ENCODE measurements around the gene SKIC3. TPM values are rescaled to one million over a fixed set of nuclear protein-coding genes. Genes with fewer than 3 reads are reported as not detected.

SKIC3 gene
- total RNA-seq, 1 experiment from 2014 or later: 69.0 TPM

DNA sequence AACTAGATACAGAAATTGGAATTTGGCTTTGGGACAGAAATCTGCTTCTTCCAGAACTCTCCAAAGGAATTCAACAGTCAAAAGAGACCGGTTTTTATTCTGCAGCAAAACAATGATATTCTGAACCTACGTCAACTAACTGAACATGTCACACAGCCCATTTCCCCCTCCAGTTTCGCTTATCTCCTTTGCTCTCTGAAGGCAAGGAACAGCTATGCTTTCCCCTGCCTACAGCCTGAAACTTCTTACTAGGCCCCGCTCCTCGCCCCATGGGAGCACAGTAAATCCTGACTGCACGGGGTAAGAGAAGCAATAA, 488 bp downstream of the SKIC3 start:
- POLR2A ChIA-PET: no interaction called here
- TF ChIP-seq, protein P1, sequence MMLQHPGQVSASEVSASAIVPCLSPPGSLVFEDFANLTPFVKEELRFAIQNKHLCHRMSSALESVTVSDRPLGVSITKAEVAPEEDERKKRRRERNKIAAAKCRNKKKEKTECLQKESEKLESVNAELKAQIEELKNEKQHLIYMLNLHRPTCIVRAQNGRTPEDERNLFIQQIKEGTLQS (CRISPR knock-in tag; conservative IDR thresholded peaks at IDR 0.05): no peak
- TF ChIP-seq FOXP1 (CRISPR knock-in tag; IDR thresholded peaks at IDR 0.05; ENCODE audit: borderline replicate concordance) (no peak), SMAD3 (CRISPR knock-in tag; IDR thresholded peaks at IDR 0.05; ENCODE audit: borderline replicate concordance) (no peak), NR1H2 (CRISPR knock-in tag; IDR thresholded peaks at IDR 0.05) (no peak), RELA (CRISPR knock-in tag; IDR thresholded peaks at IDR 0.05; ENCODE audit: borderline replicate concordance) (no peak)
- TF ChIP-seq, protein P2, sequence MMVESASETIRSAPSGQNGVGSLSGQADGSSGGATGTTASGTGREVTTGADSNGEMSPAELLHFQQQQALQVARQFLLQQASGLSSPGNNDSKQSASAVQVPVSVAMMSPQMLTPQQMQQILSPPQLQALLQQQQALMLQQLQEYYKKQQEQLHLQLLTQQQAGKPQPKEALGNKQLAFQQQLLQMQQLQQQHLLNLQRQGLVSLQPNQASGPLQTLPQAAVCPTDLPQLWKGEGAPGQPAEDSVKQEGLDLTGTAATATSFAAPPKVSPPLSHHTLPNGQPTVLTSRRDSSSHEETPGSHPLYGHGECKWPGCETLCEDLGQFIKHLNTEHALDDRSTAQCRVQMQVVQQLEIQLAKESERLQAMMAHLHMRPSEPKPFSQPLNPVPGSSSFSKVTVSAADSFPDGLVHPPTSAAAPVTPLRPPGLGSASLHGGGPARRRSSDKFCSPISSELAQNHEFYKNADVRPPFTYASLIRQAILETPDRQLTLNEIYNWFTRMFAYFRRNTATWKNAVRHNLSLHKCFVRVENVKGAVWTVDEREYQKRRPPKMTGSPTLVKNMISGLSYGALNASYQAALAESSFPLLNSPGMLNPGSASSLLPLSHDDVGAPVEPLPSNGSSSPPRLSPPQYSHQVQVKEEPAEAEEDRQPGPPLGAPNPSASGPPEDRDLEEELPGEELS (CRISPR knock-in tag; IDR thresholded peaks at IDR 0.05): no peak
- TF ChIP-seq, protein P3, sequence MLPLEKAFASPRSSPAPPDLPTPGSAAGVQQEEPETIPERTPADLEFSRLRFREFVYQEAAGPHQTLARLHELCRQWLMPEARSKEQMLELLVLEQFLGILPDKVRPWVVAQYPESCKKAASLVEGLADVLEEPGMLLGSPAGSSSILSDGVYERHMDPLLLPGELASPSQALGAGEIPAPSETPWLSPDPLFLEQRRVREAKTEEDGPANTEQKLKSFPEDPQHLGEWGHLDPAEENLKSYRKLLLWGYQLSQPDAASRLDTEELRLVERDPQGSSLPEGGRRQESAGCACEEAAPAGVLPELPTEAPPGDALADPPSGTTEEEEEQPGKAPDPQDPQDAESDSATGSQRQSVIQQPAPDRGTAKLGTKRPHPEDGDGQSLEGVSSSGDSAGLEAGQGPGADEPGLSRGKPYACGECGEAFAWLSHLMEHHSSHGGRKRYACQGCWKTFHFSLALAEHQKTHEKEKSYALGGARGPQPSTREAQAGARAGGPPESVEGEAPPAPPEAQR (CRISPR knock-in tag; IDR thresholded peaks at IDR 0.05): no peak
- Mint-ChIP-seq H3K27me3 (ENCODE audit: low read depth) (no peaks in the 10 kb centered on the region; the same call in 1 of the 2 replicates), H3K4me3 (peak overlapping the region; percentile 93), H3K27ac (peak overlapping the region; percentile 98), H3K36me3 (peaks cover 8% of the 10 kb centered on the region), H3K4me1 (peaks cover 20% of the 10 kb centered on the region), H3K9me3 (no peaks in the 10 kb centered on the region)
- DNase-seq (ENCODE audit: low spot score): no peak
- CTCF ChIA-PET: interaction anchor here (1.0 kb wide), 1 partner anchor 45 kb away, joined by 3 read pairs; no protein-coding TSS in a partner anchor
- ATAC-seq: no peak

DNA sequence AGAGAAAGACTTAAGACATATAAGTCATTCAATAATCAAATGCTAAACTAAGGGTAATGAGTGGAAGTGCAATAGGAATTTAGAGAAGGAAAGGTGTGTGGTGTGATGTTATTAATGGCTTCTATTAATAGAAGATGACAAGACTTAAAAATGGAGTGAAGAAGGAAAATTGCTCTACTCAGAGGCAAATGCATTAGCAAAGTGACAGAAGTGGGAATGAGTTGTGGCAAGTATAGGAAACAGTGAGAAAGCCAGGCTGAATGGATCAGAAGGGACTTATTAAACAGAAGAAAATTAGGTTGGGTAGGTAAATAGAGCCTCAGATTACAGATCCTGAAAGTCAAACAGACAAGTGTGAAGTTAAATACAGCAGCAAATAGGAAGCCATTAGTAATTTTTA, 5.7 kb downstream of the SKIC3 start:
- H3K4me1 Mint-ChIP-seq: peaks cover 8% of the 10 kb centered on the region; the same call in 1 of the 2 replicates
- ATAC-seq (no peak), DNase-seq (ENCODE audit: low spot score) (no peak)
- H3K9me3 Mint-ChIP-seq: no peaks in the 10 kb centered on the region
- no peak overlapping the region for H3K27ac Mint-ChIP-seq
- CTCF ChIA-PET: no interaction called here
- POLR2A ChIA-PET: no interaction called here
- no peak overlapping the region for H3K4me3 Mint-ChIP-seq
- no peaks in the 10 kb centered on the region; the same call in 1 of the 2 replicates for H3K27me3 Mint-ChIP-seq (ENCODE audit: low read depth)
- peaks cover 17% of the 10 kb centered on the region for H3K36me3 Mint-ChIP-seq
- TF ChIP-seq, protein P4, sequence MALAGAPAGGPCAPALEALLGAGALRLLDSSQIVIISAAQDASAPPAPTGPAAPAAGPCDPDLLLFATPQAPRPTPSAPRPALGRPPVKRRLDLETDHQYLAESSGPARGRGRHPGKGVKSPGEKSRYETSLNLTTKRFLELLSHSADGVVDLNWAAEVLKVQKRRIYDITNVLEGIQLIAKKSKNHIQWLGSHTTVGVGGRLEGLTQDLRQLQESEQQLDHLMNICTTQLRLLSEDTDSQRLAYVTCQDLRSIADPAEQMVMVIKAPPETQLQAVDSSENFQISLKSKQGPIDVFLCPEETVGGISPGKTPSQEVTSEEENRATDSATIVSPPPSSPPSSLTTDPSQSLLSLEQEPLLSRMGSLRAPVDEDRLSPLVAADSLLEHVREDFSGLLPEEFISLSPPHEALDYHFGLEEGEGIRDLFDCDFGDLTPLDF (CRISPR knock-in tag; IDR thresholded peaks at IDR 0.05): no peak
- TF ChIP-seq NR1H2 (CRISPR knock-in tag; IDR thresholded peaks at IDR 0.05) (no peak), ZBTB21 (CRISPR knock-in tag; IDR thresholded peaks at IDR 0.05; ENCODE audit: borderline replicate concordance) (no peak), ZNF232 (CRISPR knock-in tag; IDR thresholded peaks at IDR 0.05) (no peak), FOXK1 (CRISPR knock-in tag; IDR thresholded peaks at IDR 0.05) (no peak), ZNF396 (CRISPR knock-in tag; IDR thresholded peaks at IDR 0.05; ENCODE audit: borderline replicate concordance) (no peak), NFE2L1 (CRISPR knock-in tag; IDR thresholded peaks at IDR 0.05) (no peak), MXD4 (CRISPR knock-in tag; IDR thresholded peaks at IDR 0.05; ENCODE audit: borderline replicate concordance) (no peak), TP53 (CRISPR knock-in tag; IDR thresholded peaks at IDR 0.05) (no peak), SP1 (CRISPR knock-in tag; conservative IDR thresholded peaks at IDR 0.05) (no peak)
- TF ChIP-seq, protein P5, sequence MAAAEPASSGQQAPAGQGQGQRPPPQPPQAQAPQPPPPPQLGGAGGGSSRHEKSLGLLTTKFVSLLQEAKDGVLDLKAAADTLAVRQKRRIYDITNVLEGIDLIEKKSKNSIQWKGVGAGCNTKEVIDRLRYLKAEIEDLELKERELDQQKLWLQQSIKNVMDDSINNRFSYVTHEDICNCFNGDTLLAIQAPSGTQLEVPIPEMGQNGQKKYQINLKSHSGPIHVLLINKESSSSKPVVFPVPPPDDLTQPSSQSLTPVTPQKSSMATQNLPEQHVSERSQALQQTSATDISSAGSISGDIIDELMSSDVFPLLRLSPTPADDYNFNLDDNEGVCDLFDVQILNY (CRISPR knock-in tag; IDR thresholded peaks at IDR 0.05): no peak
- TF ChIP-seq, protein P6, sequence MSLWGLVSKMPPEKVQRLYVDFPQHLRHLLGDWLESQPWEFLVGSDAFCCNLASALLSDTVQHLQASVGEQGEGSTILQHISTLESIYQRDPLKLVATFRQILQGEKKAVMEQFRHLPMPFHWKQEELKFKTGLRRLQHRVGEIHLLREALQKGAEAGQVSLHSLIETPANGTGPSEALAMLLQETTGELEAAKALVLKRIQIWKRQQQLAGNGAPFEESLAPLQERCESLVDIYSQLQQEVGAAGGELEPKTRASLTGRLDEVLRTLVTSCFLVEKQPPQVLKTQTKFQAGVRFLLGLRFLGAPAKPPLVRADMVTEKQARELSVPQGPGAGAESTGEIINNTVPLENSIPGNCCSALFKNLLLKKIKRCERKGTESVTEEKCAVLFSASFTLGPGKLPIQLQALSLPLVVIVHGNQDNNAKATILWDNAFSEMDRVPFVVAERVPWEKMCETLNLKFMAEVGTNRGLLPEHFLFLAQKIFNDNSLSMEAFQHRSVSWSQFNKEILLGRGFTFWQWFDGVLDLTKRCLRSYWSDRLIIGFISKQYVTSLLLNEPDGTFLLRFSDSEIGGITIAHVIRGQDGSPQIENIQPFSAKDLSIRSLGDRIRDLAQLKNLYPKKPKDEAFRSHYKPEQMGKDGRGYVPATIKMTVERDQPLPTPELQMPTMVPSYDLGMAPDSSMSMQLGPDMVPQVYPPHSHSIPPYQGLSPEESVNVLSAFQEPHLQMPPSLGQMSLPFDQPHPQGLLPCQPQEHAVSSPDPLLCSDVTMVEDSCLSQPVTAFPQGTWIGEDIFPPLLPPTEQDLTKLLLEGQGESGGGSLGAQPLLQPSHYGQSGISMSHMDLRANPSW (CRISPR knock-in tag; conservative IDR thresholded peaks at IDR 0.05; ENCODE audit: low read depth): no peak
- TF ChIP-seq, protein P7, sequence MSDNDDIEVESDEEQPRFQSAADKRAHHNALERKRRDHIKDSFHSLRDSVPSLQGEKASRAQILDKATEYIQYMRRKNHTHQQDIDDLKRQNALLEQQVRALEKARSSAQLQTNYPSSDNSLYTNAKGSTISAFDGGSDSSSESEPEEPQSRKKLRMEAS (CRISPR knock-in tag; IDR thresholded peaks at IDR 0.05): no peak
- TF ChIP-seq, protein P1 (CRISPR knock-in tag; conservative IDR thresholded peaks at IDR 0.05): no peak
